Erythroblast (primary cell): ENCODE measurements around the gene ARHGEF6.

ENCODE experiments used
- GATA1 ChIP-seq: IDR thresholded peaks from 2 replicates; pipeline ENCODE4 v1.6.1; 2011; ENCODE audit warnings: low read depth, mild to moderate bottlenecking, control low read depth, low read length, moderate library complexity
- POLR2A ChIP-seq: IDR thresholded peaks from 2 replicates; pipeline ENCODE4 v1.6.1; 2011; ENCODE audit warnings: mild to moderate bottlenecking, low read length

DNA sequence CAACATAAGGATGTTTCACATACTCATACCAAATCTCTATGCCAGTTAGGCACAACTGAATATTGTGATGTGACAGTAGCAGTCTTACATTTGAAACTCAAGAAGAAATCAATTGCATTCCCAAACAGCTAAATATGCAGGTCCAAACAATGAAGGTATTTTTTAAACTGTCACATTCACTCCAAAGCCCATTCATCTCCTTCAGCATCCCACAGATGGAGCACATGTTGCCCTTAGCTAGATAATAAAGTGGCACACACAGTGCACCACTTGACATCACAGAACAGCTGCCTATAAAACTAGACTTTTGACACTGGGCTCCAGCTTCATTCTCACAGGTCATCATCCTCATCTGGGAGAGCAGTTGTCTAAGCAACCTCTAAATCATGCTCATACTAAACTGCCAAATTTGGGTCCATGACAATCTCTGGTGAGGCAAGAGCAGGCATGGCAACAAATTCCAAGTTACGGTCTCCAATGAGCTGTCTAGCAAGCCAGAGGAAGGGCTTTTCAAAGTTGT, 26.2 kb upstream of the ARHGEF6 start:
- TF ChIP-seq POLR2A (no peak), GATA1 (no peak)
